ENCODE data around the gene UQCC3.

Gene UQCC3

DNA sequence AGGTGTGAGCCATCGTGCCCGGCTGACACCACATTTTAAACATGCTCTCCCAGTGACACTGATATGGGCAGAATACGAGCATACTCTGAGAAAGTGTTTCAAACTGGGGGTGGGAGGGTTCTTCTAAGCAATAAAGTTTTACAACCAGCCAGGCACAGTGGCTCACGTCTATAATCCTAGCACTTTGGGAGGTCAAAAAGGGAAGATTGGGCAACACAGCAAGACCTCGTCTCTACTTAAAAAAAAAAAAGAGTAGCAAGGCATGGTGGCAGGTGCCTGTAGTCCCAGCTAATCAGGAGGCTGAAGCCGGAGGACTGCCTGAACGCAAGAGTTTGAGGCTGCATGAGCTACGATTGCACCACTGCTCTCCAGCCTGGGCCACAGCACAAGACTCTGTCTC lies 27.3 kb upstream of the UQCC3 start:
- TF ChIP-seq ZNF8 (CRISPR knock-in tag; IDR thresholded peaks at IDR 0.05) = no peak
- TF ChIP-seq ZNF565 (CRISPR knock-in tag; conservative IDR thresholded peaks at IDR 0.05; ENCODE audit: low read depth) = no peak
- no peak for TF ChIP-seq RARB (CRISPR knock-in tag; IDR thresholded peaks at IDR 0.05)
- TF ChIP-seq TSHZ2 (CRISPR knock-in tag; IDR thresholded peaks at IDR 0.05) = no peak
- TF ChIP-seq CSRNP3 (CRISPR knock-in tag; IDR thresholded peaks at IDR 0.05) = no peak
- no peak for TF ChIP-seq ARNTL (CRISPR knock-in tag; IDR thresholded peaks at IDR 0.05; ENCODE audit: borderline replicate concordance, low read depth)
- TF ChIP-seq, protein P1, sequence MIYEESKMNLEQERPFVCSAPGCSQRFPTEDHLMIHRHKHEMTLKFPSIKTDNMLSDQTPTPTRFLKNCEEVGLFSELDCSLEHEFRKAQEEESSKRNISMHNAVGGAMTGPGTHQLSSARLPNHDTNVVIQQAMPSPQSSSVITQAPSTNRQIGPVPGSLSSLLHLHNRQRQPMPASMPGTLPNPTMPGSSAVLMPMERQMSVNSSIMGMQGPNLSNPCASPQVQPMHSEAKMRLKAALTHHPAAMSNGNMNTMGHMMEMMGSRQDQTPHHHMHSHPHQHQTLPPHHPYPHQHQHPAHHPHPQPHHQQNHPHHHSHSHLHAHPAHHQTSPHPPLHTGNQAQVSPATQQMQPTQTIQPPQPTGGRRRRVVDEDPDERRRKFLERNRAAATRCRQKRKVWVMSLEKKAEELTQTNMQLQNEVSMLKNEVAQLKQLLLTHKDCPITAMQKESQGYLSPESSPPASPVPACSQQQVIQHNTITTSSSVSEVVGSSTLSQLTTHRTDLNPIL (CRISPR knock-in tag; IDR thresholded peaks at IDR 0.05; ENCODE audit: low read depth) = no peak
- TF ChIP-seq ESRRG (CRISPR knock-in tag; IDR thresholded peaks at IDR 0.05) = no peak
- no peak for TF ChIP-seq ISL1 (CRISPR knock-in tag; IDR thresholded peaks at IDR 0.05)
- TF ChIP-seq TOX (CRISPR knock-in tag; IDR thresholded peaks at IDR 0.05; ENCODE audit: borderline replicate concordance) = no peak
- TF ChIP-seq ZNF70 (CRISPR knock-in tag; IDR thresholded peaks at IDR 0.05) = no peak
- TF ChIP-seq GLIS3 (CRISPR knock-in tag; IDR thresholded peaks at IDR 0.05) = no peak
- TF ChIP-seq PATZ1 (CRISPR knock-in tag; IDR thresholded peaks at IDR 0.05; ENCODE audit: borderline replicate concordance) = no peak
- no peak for TF ChIP-seq CSDC2 (CRISPR knock-in tag; IDR thresholded peaks at IDR 0.05)
- no peak for TF ChIP-seq ZC3H10 (CRISPR knock-in tag; IDR thresholded peaks at IDR 0.05)
- TF ChIP-seq OSR1 (CRISPR knock-in tag; IDR thresholded peaks at IDR 0.05) = no peak
- TF ChIP-seq PPARA (CRISPR knock-in tag; IDR thresholded peaks at IDR 0.05; ENCODE audit: borderline replicate concordance) = no peak
- no peak for TF ChIP-seq POU6F1 (CRISPR knock-in tag; IDR thresholded peaks at IDR 0.05; ENCODE audit: borderline replicate concordance, low read depth)
- no peak for ATAC-seq

- TF ChIP-seq TSHZ2 (CRISPR knock-in tag; IDR thresholded peaks at IDR 0.05) (no peak), ARNTL (CRISPR knock-in tag; IDR thresholded peaks at IDR 0.05; ENCODE audit: borderline replicate concordance, low read depth) (no peak), ZFP30 (CRISPR knock-in tag; IDR thresholded peaks at IDR 0.05) (no peak), POU6F1 (CRISPR knock-in tag; IDR thresholded peaks at IDR 0.05; ENCODE audit: borderline replicate concordance, low read depth) (no peak), ZFP3 (CRISPR knock-in tag; IDR thresholded peaks at IDR 0.05) (no peak), PATZ1 (CRISPR knock-in tag; IDR thresholded peaks at IDR 0.05; ENCODE audit: borderline replicate concordance) (no peak), GLIS3 (CRISPR knock-in tag; IDR thresholded peaks at IDR 0.05) (no peak), ZC3H10 (CRISPR knock-in tag; IDR thresholded peaks at IDR 0.05) (no peak), CSRNP3 (CRISPR knock-in tag; IDR thresholded peaks at IDR 0.05) (no peak), TOX (CRISPR knock-in tag; IDR thresholded peaks at IDR 0.05; ENCODE audit: borderline replicate concordance) (no peak)
- peak; percentile 4 for ATAC-seq
Measured at GRCh38 chr11:62645671-62645945, 25.9 kb upstream of the UQCC3 start.
